Measurements from ENCODE around the gene NTHL1. TPM values are rescaled to one million over a fixed set of nuclear protein-coding genes. Genes with fewer than 3 reads are reported as not detected.
A peak's percentile ranks its signal among the peaks of the same experiment; 100 is the strongest.

Gene NTHL1
- total and polyA plus RNA-seq, 2 experiments from 2014 or later, result 84.6 to 87.9 TPM

- Histone ChIP-seq H3K9me2 (ENCODE audit: insufficient read depth) (no peaks in the 10 kb centered on the region), H3K36me3 (ENCODE audit: insufficient read depth) (no peaks in the 10 kb centered on the region), H4K20me1 (replicated peaks; ENCODE audit: insufficient read depth) (0 out of 2 replicates have a peak, but pooled peaks cover 3% of the 10 kb centered on the region), H3K4me1 (ENCODE audit: insufficient read depth) (no peaks in the 10 kb centered on the region), H3K79me2 (replicated peaks; ENCODE audit: insufficient read depth) (no peaks in the 10 kb centered on the region), H3K4me2 (no peak overlapping the region), H3K4me3 (no peak overlapping the region), H2AFZ (no peak overlapping the region), H3F3A (replicated peaks; ENCODE audit: low read depth) (no peaks in the 10 kb centered on the region), H3K27ac (ENCODE audit: low read depth) (no peak overlapping the region), H3K27me3 (ENCODE audit: insufficient read depth) (no peaks in the 10 kb centered on the region)
- H3K27me3 Mint-ChIP-seq (ENCODE audit: insufficient read depth, low read depth, poor library complexity), result peaks cover 12% of the 10 kb centered on the region
- ATAC-seq, result peak; percentile 13
- no peaks in the 10 kb centered on the region for H3K9me3 Mint-ChIP-seq
- no peaks in the 10 kb centered on the region for H3K36me3 Mint-ChIP-seq (ENCODE audit: low read depth)
- H3K4me3 Mint-ChIP-seq, result no peak overlapping the region
- peaks cover 8% of the 10 kb centered on the region for H3K4me1 Mint-ChIP-seq
- TF ChIP-seq CREB1 (CRISPR knock-in tag; IDR thresholded peaks at IDR 0.05; ENCODE audit: low read depth) (no peak), STAT1 (IDR thresholded peaks at IDR 0.05; ENCODE audit: unreplicated experiment) (no peak), ZNF462 (CRISPR knock-in tag; IDR thresholded peaks at IDR 0.05) (no peak), POLR2AphosphoS5 (IDR thresholded peaks at IDR 0.05; ENCODE audit: low read depth) (no peak), NANOG (IDR thresholded peaks at IDR 0.05; ENCODE audit: borderline replicate concordance) (no peak), CTCF (conservative IDR thresholded peaks at IDR 0.05; ENCODE audit: low read depth in 2 of 2) (no peak), ZNF331 (CRISPR knock-in tag; IDR thresholded peaks at IDR 0.05; ENCODE audit: low read depth) (no peak), EZH2phosphoT487 (IDR thresholded peaks at IDR 0.05; ENCODE audit: unreplicated experiment) (no peak), ZNF114 (CRISPR knock-in tag; IDR thresholded peaks at IDR 0.05) (no peak), EZH2 (IDR thresholded peaks at IDR 0.05; ENCODE audit: low read depth, unreplicated experiment) (no peak)
- H3K27ac Mint-ChIP-seq, result no peak overlapping the region
- DNase-seq (ENCODE audit: low spot score), result no peak
Measured at GRCh38 chr16:2035431-2036199, 12.0 kb downstream of the NTHL1 start.

Data from GM23338 (cell line).